ENCODE results near the gene RAMP1. TPM values are rescaled to one million over a fixed set of nuclear protein-coding genes. Genes with fewer than 3 reads are reported as not detected.

RAMP1 gene
- total RNA-seq, 1 donor from 2014 or later: 176 TPM

- H3K36me3 Mint-ChIP-seq (ENCODE audit: low read depth): peaks cover 12% of the 10 kb centered on the region
- TF ChIP-seq CTCF (IDR thresholded peaks at IDR 0.05): no peak
- H3K27ac Mint-ChIP-seq (ENCODE audit: unreplicated experiment): peak overlapping the region; percentile 97
- H3K4me3 Mint-ChIP-seq (ENCODE audit: unreplicated experiment): peak overlapping the region; percentile 37
- H3K27me3 Mint-ChIP-seq (ENCODE audit: low read depth): no peaks in the 10 kb centered on the region
- H3K4me1 Mint-ChIP-seq (ENCODE audit: low read depth): peaks cover 53% of the 10 kb centered on the region
- DNase-seq (ENCODE audit: low spot score): no peak
- H3K9me3 Mint-ChIP-seq (ENCODE audit: low read depth): peaks cover 7% of the 10 kb centered on the region
These were observed 45.6 kb downstream of the RAMP1 start for GRCh38 chr2:237904831-237905599.

DNA sequence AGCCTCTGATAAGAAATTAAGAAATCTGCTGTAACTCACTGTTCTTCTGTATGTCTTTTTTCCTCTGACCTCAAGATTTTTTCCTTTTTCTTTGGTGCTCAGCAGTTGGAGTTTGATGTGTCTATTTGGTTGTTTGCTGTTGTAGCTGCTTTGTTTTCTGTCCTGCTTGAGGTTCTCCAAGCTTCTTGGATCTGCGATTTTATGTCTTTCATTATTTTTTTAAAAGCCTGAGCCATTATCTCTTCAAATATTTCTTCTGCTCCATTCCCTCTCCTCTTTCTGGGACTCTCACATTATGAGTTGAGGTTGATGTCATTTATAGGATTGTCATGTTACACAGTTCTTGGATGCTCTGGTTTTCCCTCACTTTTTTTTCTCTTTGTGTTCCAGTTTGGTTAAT, 47.7 kb downstream of the RAMP1 start:
- DNase-seq (ENCODE audit: low spot score): no peak
- H3K4me1 Mint-ChIP-seq (ENCODE audit: low read depth): peaks cover 42% of the 10 kb centered on the region
- no peak for TF ChIP-seq CTCF (IDR thresholded peaks at IDR 0.05)
- H3K9me3 Mint-ChIP-seq (ENCODE audit: low read depth): peaks cover 7% of the 10 kb centered on the region
- no peaks in the 10 kb centered on the region for H3K27me3 Mint-ChIP-seq (ENCODE audit: low read depth)
- H3K4me3 Mint-ChIP-seq (ENCODE audit: unreplicated experiment): no peak overlapping the region
- peak overlapping the region; percentile 36 for H3K27ac Mint-ChIP-seq (ENCODE audit: unreplicated experiment)
- H3K36me3 Mint-ChIP-seq (ENCODE audit: low read depth): peaks cover 16% of the 10 kb centered on the region

GRCh38 chr2:237909075-237909695, 49.8 kb downstream of the RAMP1 start:
- no peak for TF ChIP-seq CTCF (IDR thresholded peaks at IDR 0.05)
- peaks cover 7% of the 10 kb centered on the region for H3K9me3 Mint-ChIP-seq (ENCODE audit: low read depth)
- peaks cover 32% of the 10 kb centered on the region for H3K4me1 Mint-ChIP-seq (ENCODE audit: low read depth)
- H3K4me3 Mint-ChIP-seq (ENCODE audit: unreplicated experiment): no peak overlapping the region
- DNase-seq (ENCODE audit: low spot score): no peak
- H3K27me3 Mint-ChIP-seq (ENCODE audit: low read depth): no peaks in the 10 kb centered on the region
- no peak overlapping the region for H3K27ac Mint-ChIP-seq (ENCODE audit: unreplicated experiment)
- peaks cover 18% of the 10 kb centered on the region for H3K36me3 Mint-ChIP-seq (ENCODE audit: low read depth)

- DNase-seq (ENCODE audit: low spot score): no peak
- peaks cover 26% of the 10 kb centered on the region for H3K4me1 Mint-ChIP-seq (ENCODE audit: low read depth)
- H3K9me3 Mint-ChIP-seq (ENCODE audit: low read depth): peaks cover 7% of the 10 kb centered on the region
- H3K27me3 Mint-ChIP-seq (ENCODE audit: low read depth): no peaks in the 10 kb centered on the region
- no peak overlapping the region for H3K4me3 Mint-ChIP-seq (ENCODE audit: unreplicated experiment)
- TF ChIP-seq CTCF (IDR thresholded peaks at IDR 0.05): no peak
- H3K36me3 Mint-ChIP-seq (ENCODE audit: low read depth): peaks cover 18% of the 10 kb centered on the region
- no peak overlapping the region for H3K27ac Mint-ChIP-seq (ENCODE audit: unreplicated experiment)
These were observed 50.5 kb downstream of the RAMP1 start for GRCh38 chr2:237909801-237910475.

GRCh38 chr2:237910576-237911362, 51.3 kb downstream of the RAMP1 start:
- Mint-ChIP-seq H3K27ac (ENCODE audit: unreplicated experiment) (peak overlapping the region; percentile 34), H3K27me3 (ENCODE audit: low read depth) (no peaks in the 10 kb centered on the region), H3K36me3 (ENCODE audit: low read depth) (peaks cover 18% of the 10 kb centered on the region), H3K9me3 (ENCODE audit: low read depth) (peaks cover 7% of the 10 kb centered on the region), H3K4me3 (ENCODE audit: unreplicated experiment) (no peak overlapping the region), H3K4me1 (ENCODE audit: low read depth) (peaks cover 18% of the 10 kb centered on the region)
- no peak for DNase-seq (ENCODE audit: low spot score)
- no peak for TF ChIP-seq CTCF (IDR thresholded peaks at IDR 0.05)
